Colonic mucosa (tissue), 4 donors: ENCODE measurements around the gene CTIF. TPM values are rescaled to one million over a fixed set of nuclear protein-coding genes. Genes with fewer than 3 reads are reported as not detected.

ENCODE experiments used
- DNase-seq: peaks from one replicate; pipeline ENCODE4 v3.0.0-alpha.2; 2020
- H3K27ac ChIP-seq: fragments of 200-600 bp; one replicate; pipeline ENCODE4 v1.8.0; 2021
- H3K27me3 ChIP-seq: fragments of 200-600 bp; one replicate; pipeline ENCODE4 v1.8.0; 2021
- H3K36me3 ChIP-seq: fragments of 200-600 bp; one replicate; pipeline ENCODE4 v1.8.0; 2021
- H3K4me1 ChIP-seq: fragments of 200-600 bp; one replicate; pipeline ENCODE4 v1.8.0; 2021; ENCODE audit warnings: mild to moderate bottlenecking
- H3K4me3 ChIP-seq: fragments of 200-600 bp; one replicate; pipeline ENCODE4 v1.8.0; 2021
- H3K9ac ChIP-seq, 2 donors: one replicate each; pipeline ENCODE4 v1.7.0; 2013; ENCODE audit warnings: control low read depth in 2 of 2, low read depth in 2 of 2, low read length in 2 of 2
- H3K9me3 ChIP-seq: fragments of 200-600 bp; one replicate; pipeline ENCODE4 v1.8.0; 2021
- CTCF ChIP-seq: fragments of 200-600 bp; IDR thresholded peaks from one replicate; pipeline ENCODE4 v1.8.0; 2022; ENCODE audit warnings: antibody characterized with exemption, mild to moderate bottlenecking
- intact Hi-C: fragments of 100-400 bp; cut with DNase I; formaldehyde crosslinking; loops from one replicate; pipeline ENCODE4 v1.14.1; 2022
- total RNA-seq, 2 donors: library from RNA; stranded (reverse); fragmentation: NEBNext Ultra II Directional in 1 of 2; extraction: Animal tissue kit (Norgen Biotek cat#: 25700) in 1 of 2; gene quantifications; one replicate each; pipeline ENCODE4 v1.2.1, GENCODE V29; 2021
- donor health status: healthy.
- donor health status: DM: no; HTN: no; CAD: no.
- donor health status: DM: no; HTN: no; CAD: no.

Gene CTIF
- total RNA-seq, 2 donors from 2014 or later, result 13.0 to 16.7 TPM

DNA sequence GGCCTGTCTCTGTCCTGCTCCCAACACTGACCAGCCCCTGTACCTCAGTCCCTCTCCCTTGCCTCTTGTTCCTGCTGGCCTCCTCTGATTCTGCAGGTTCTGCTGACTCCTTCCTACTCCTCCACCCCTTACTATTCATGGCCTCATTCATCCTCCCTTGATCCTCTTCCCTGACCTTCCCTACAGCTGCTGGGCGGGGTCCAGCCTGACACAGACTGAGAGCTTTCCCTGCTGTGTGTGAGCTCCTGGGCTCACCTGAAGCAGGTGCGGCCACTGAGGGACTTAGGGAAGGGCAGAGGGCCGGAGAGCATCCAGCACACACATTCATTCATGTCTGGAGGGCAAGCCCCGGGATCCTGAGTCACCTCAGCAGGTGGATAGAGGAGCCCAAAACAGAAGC is 185.6 kb downstream of the CTIF start:
- no peak for DNase-seq
- no peaks in the 10 kb centered on the region for H3K36me3 ChIP-seq
- intact Hi-C loops, result no loop called here
- no peak overlapping the region for H3K9ac ChIP-seq
- H3K4me3 ChIP-seq, result no peak overlapping the region
- no peaks in the 10 kb centered on the region for H3K4me1 ChIP-seq
- no peaks in the 10 kb centered on the region for H3K9me3 ChIP-seq
- no peaks in the 10 kb centered on the region for H3K27me3 ChIP-seq
- no peak for TF ChIP-seq CTCF
- H3K27ac ChIP-seq, result no peak overlapping the region

DNA sequence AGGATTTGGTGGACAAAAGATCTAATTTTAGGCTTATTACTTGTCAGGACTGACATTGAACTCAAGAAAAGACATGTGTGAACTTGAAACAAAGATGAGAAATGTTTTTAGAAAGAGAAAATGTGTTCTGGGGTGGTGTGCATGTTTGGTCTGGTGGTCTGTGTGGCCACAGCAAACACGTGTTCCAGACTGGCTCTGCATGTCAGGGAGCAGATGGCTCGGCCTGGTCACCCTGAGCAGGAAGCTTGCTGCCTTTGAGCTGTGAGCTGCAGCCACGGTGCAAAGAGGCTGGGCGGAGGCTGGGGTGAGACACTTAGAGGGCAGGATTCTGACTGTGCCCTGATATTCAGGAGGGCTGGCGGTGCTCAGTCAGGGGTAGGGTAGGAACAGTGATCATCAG is 186.1 kb downstream of the CTIF start:
- H3K27ac ChIP-seq, result no peak overlapping the region
- no peak overlapping the region for H3K9ac ChIP-seq
- no peak overlapping the region for H3K4me3 ChIP-seq
- no peaks in the 10 kb centered on the region for H3K9me3 ChIP-seq
- no peaks in the 10 kb centered on the region for H3K27me3 ChIP-seq
- no peaks in the 10 kb centered on the region for H3K36me3 ChIP-seq
- DNase-seq, result no peak
- no peaks in the 10 kb centered on the region for H3K4me1 ChIP-seq
- intact Hi-C loops, result no loop called here
- TF ChIP-seq CTCF, result no peak

GRCh38 chr18:48725562-48725961 is 186.7 kb downstream of the CTIF start:
- DNase-seq, result no peak
- Histone ChIP-seq H3K4me3 (no peak overlapping the region), H3K27me3 (no peaks in the 10 kb centered on the region), H3K9ac (no peak overlapping the region), H3K36me3 (no peaks in the 10 kb centered on the region), H3K9me3 (no peaks in the 10 kb centered on the region), H3K4me1 (no peaks in the 10 kb centered on the region), H3K27ac (no peak overlapping the region)
- TF ChIP-seq CTCF, result no peak
- intact Hi-C loops, result no loop called here

DNA sequence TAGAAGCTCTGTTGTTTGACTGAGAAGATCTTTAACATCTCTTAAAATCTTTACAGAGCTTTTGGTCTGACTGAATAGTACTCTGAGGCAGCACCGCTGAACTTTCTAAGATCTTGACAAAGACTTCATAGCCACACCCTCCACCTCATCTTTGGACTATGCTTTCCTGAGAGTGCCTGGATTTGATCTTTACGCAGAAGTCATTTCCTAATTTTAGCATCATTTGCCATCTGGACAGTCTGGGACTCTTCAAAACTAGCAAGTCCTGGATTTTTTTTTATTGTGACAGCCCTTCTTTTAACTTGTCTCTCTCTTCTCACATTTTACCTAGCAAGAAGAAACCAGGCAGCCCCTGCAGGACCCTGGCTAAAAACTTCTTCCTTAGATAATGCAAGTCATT is 188.8 kb downstream of the CTIF start:
- DNase-seq, result no peak
- H3K9me3 ChIP-seq, result no peaks in the 10 kb centered on the region
- H3K4me3 ChIP-seq, result no peak overlapping the region
- H3K27ac ChIP-seq, result no peak overlapping the region
- intact Hi-C loops, result no loop called here
- no peaks in the 10 kb centered on the region for H3K4me1 ChIP-seq
- H3K27me3 ChIP-seq, result no peaks in the 10 kb centered on the region
- TF ChIP-seq CTCF, result no peak
- H3K36me3 ChIP-seq, result no peaks in the 10 kb centered on the region
- no peak overlapping the region for H3K9ac ChIP-seq

DNA sequence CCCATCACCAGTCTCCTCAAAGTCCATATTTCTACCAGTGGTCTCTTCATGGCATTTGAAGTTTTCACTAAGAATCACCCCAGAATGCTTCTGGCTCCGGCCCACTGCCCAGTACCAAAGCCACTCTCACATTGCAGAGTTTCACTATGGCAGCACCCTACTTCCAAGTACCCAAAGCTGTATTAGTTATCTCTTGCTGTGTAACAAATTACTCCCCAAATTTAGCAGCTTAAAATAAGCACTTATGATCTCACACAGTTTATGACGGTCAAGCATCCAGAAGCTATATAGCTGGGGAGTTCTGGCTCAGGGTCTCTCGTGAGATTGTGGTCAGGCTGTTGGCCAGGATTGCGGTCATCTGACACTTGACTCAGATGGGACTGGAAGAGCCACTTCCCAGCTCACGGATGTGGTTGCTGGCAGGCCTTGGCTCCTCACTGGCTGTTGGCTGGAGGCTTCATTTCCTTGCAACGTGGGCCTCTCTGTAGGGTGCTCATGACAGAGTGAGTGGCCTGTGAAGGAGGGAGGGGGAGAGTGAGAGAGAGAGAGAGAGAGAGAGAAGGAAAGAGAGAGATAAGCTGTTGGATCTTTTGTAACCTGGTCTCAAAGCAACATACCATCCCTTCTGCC is 189.5 kb downstream of the CTIF start:
- H3K4me3 ChIP-seq, result no peak overlapping the region
- no peaks in the 10 kb centered on the region for H3K36me3 ChIP-seq
- no peak for DNase-seq
- H3K9me3 ChIP-seq, result no peaks in the 10 kb centered on the region
- H3K9ac ChIP-seq, result no peak overlapping the region
- no peak overlapping the region for H3K27ac ChIP-seq
- no peak for TF ChIP-seq CTCF
- H3K4me1 ChIP-seq, result no peaks in the 10 kb centered on the region
- H3K27me3 ChIP-seq, result no peaks in the 10 kb centered on the region
- intact Hi-C loops, result no loop called here
